ENCODE results near the gene CDHR4. TPM values are rescaled to one million over a fixed set of nuclear protein-coding genes. Genes with fewer than 3 reads are reported as not detected.
"Not testable (repeated sequence)": the region's sequence is repeated elsewhere in the genome, so short reads cannot be mapped to it uniquely, and the experiment has no call there.

Gene CDHR4
- total RNA-seq, 2 donors from 2014 or later, result 0.29 to 0.46 TPM

DNA sequence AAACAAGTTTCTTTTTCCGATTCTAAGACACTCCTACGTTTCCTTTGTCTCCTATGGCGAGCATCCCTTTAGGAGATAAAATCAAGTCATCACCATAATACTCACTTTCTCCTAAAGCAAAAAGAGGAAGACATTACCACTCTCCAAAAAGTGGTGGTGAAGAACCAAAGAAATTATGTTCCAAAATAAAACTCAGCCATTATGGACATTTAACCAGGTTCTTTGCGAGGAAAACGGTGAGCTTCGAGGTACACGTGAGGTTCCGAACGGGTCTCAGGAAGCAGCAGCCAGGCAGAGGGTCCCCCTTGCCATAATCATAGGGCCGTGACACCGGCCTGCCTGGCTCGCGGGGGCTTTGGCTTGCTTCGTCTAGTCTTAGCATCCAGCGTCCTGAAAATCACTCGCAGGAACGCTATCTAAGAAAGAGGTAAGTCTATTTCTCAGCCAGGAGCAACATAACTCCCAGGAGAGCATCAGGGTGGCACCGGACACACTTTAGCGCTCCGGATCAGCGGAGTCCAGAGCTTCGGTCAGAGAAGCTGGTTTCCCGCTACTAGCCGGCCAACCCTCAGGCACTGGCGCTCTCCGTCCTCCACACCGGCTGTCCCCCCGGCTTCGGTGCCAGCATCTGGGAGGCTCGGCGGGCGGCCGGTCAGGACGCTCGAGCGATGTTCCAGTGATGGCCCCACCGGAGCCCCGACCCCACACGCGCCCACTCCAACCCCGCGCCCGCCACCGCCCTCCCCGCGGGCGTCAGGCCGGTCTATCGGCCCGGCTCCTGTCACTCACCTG lies 13.9 kb downstream of the CDHR4 start:
- DNase-seq (ENCODE audit: low spot score), result no peak
- intact Hi-C loops (cut with DNase I), result no loop called here

DNA sequence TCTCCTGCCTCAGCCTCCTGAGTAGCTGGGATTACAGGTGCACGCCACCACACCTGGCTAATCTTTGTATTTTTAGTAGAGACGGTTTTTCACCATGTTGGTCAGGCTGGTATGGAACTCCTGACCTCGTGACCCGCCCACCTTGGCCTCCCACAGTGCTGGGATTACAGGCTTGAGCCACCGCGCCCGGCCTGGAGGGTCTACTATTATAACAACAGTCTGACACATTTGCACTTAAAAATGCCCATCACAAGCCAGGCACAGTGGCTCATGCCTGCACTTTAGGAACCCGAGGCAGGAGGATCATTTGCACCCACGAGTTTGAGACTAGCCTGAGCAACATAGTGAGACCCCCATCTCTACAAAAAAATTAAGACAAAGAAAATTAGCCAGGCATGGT lies 17.4 kb downstream of the CDHR4 start:
- peak; percentile 57 for DNase-seq (ENCODE audit: low spot score)
- intact Hi-C loops (cut with DNase I), result not testable (repeated sequence)

DNA sequence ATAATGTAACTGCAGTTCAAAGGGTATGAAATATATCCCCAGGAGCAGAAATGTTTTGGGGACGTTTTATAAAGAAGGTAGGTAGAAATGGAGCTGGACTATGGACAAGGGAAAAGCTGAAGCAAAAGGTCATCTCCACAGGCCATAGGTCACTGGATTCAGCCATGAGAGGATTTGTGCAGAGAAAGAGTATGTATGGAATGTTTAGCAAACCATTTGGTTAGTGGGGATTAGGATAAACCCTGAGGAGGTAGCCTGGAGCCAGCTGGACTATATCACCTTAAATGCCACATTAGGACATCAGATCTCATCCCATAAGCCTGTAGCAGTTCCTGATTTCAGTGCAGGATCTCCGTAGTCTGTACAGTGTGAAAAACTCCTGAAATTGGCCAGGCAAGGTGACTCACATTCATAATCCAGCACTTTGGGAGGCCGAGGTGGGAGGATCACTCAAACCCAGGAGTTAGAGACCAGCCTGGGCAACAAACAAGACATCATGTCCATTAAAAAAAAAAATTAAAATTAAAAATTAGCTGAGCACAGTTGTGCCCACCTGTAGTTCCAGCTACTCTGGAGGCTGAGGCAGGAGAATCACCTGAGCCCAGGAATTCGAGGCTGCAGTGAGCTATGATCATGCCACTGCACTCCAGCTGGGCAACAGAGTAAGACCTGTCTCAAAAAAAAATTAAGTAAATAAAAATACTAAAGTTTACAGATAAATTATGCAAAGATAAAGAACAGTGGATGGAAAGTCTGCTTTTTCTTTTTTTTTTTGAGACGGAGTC lies 18.1 kb downstream of the CDHR4 start:
- intact Hi-C loops (cut with DNase I), result no loop called here

DNA sequence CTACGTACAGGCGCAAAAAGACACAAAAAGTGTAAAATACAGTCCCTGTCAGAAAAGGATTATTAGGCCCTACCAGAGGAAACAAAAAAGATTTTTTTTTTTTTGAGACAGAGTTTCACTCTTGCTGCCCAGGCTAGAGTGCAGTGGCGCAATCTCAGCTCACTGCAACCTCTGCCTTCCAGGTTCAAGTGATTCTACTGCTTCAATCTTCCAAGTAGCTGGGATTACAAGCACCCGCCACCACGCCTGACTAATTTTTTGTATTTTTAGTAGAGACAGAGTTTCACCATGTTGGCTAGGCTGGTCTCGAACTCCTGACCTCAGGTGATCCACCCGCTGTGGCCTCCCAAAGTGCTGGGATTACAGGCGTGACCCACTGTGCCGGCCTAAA lies 18.7 kb downstream of the CDHR4 start:
- peak; percentile 13 for DNase-seq (ENCODE audit: low spot score)
- intact Hi-C loops (cut with DNase I), result not testable (repeated sequence)

More for the DNA sequence above, 18.1 kb downstream of the CDHR4 start:
- DNase-seq (ENCODE audit: low spot score), result peak; percentile 20

DNA sequence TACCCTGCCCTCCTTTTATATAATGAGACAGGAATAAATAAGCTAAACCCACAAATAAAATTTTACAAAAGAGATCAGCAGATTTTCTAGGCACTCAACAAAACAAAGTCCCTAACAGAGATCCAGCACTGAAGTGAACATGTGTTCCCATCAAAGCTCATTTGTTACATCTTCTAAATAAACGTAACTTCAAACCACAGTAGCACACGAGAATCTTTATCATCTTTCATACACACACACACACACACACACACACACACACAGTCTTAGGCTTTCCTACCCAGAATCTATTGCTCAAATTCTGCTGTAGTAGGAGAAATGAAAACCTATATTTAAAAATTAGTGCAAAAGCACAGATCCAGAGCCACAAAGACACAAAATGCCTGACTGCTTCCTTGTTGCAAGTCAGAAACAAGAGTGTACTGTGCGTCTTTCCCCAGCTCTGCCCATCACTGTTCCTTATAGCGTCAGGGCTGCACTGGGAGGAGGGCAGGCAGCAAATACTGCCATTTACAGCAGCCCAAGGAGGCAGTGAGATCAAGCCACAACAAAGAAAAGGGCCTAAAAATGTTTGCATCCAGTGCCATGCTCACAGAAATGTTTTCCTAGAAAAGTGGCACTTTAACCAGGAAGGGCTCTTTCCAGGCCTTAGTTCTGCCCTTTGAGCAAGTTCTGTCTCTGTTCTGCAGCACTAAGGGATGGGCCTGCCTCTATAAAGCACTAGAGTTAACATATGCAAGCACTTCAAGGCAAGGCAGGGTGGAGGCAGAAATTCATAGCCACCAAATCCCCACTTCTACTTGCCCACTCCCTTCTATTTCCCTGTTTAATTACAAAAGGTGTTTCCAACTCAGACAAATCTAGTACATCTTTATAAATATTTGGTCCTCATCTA lies 19.3 kb downstream of the CDHR4 start:
- intact Hi-C loops (cut with DNase I), result no loop called here
- DNase-seq (ENCODE audit: low spot score), result peak; percentile 3

DNA sequence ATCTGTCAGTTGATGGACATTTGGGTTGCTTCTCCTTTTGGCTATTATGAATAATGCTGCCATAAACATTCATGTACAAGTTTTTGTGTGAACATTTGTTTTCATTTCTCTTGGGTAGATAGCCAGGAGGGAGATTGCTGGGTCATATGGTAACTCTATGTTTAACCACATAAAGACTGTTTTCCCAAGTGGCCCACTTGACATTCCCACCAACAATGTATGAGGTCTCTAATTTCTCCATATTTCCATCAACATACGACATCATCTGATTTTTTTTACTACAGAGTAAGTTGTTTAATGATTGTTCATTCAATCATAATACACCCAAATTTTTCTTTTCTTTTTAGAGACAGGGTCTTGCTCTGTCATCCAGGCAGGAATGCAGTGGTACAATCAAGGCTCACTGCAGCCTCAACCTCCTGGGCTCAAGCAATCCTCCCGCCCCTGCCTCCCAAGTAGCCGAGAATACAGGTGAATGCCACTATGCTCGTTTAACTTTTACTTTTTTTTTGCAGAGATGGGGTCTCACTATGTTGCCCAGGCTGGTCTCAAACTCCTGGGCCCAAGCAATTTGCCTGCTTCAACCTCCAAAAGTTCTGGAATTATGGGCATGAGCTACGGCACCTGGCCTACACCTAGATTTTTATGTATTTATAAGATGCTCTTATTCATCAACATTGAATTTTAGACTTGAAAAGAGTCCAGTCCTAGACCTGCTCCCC lies 20.2 kb downstream of the CDHR4 start:
- peak; percentile 8 for DNase-seq (ENCODE audit: low spot score)
- intact Hi-C loops (cut with DNase I), result no loop called here

DNA sequence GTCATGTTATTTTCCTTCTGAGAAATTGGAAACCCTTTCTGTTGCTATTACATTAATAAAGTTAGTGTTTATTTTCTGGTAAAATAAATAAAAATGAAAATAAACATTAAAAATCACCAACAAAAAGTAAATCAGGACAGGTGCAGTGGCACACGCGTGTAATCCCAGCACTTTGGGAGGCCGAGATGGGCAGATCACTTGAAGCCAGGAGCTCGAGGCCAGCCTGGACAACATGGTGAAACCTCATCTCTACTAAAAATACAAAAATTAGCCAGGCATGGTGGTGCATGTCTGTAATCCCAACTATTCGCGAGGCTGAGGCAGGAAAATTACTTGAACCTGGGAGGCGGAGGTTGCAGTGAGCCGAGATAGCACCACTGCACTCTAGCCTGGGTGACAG lies 23.6 kb downstream of the CDHR4 start:
- DNase-seq (ENCODE audit: low spot score); intact Hi-C loops (cut with DNase I): not testable (repeated sequence)

DNA sequence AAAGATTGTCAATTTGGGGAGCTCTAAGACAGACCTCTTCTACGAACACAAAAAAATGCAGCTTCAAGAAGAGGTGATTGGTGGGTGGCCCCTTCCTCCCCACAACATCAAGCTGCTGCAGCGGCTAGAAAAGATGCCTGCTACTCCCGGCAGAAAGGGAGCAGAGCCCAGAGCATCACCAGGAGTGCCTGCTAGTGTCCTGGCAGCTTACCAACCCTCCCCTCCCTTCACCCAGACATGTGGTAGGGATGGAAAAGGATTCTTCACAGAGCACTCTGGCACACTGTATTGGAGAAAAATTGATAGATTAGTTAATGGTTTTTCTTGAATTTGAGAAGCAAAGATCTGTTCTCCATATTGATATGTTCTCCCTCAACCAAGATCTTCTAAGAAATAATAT lies 24.1 kb downstream of the CDHR4 start:
- intact Hi-C loops (cut with DNase I), result no loop called here
- DNase-seq (ENCODE audit: low spot score), result no peak

DNA sequence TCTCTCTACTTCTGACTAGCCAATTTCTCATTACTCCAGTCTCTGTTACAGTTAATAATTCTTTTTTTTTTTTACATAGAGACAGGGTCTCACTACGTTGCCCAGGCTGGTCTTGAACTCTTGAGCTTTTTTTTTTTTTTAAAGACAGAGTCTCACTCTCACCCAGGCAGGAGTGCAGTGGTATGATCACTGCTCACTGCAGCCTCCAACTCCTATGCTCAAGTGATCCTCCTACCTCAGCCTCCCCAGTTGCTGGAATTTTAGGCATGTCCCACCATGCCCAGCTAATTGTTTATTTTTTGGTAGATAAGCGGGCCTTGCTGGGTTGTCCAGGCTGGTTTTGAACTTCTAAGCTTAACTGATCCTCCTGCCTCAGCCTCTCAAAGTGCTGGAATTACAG lies 27.0 kb downstream of the CDHR4 start:
- intact Hi-C loops (cut with DNase I), result no loop called here
- DNase-seq (ENCODE audit: low spot score), result no peak

DNA sequence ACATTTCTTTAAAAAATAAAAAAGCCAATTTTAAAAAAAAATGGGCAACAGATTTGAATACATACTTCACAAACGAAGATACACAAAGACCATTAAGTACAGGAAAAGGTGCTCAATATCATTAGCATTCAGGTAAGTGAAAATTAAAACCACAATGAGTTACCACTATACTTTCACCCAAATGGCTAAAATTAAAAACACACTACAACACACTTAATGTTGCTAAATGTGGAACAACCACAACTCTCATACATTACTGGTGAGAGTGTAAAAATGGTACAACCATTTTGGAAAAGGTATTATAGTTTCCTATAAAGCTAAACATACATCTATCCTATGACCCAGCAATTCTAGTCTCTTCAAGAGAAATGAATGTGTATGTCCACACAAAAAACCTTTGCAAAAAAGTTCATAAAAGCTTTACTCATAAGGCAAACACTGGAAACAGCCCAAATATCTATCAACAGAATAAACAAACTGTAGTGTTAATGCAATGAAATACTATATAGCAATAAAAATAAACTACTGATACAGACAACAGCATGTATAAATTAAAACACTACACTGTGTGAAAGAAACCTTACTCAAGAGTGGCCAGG lies 28.2 kb downstream of the CDHR4 start:
- no peak for DNase-seq (ENCODE audit: low spot score)
- intact Hi-C loops (cut with DNase I), result no loop called here

DNA sequence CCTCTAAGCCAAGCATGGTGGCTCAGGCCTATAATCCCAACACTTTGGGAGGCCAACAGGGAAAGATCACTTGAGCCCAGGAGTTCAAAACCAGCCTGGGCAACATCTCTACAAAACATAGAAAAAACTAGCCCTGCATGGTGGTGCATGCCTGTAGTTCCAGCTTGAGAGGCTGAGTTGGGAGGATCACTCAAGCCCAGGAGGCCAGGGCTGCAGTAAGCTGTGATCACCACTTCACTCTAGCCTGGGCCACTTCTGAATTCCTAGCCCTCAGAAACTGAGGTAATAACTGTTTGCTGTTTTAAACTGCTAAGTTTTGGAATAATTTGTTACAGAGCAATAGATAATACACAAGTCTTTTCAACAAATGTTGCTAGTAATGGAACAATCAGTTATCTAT lies 29.7 kb downstream of the CDHR4 start:
- intact Hi-C loops (cut with DNase I), result no loop called here
- no peak for DNase-seq (ENCODE audit: low spot score)

DNA sequence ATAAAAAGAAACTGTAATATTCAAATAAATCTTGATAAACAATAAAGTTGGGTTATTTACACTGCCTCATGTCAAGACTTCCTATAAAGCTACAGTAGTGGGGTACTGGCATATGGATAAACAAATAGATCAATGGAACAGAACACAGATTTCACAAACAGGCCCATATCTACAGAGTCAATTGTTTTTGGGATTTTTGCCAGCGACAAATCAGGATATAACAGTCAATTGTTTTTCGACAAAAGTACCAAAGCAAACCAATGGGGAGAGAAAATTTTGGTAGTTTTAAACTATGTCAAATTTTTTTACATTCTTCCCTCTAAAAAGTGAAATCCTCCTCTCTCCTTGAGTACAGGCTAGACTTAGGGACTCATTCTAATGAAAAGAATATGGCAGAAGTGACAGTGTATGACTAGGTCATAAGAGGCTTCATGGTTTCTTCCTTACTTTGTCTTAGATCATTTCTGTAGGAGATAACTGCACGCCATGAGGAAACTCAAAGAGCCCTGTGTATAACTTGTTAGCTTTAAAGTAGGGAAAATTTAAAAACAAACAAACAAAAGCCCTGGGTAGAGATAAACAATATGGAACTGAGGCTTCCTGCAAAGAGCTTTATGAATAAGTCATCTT lies 30.3 kb downstream of the CDHR4 start:
- intact Hi-C loops (cut with DNase I), result no loop called here

DNA sequence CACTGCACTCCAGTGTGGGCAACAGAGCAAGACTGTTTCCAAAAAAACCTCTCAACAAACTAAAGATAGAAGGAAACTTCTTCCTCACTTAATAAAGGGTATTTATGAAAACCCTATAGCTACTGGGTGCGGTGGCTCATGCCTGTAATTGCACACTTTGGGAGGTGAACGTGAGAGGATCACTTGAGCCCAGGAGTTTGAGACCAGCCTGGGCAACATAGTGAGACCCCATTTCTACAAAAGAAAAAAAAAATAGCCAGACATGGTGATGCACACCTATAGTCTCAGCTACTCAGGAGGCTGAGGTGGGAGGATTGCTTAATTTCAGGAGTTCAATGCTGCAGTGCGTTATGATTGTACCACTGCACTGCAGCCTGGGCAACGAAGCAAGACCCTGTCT lies 35.7 kb downstream of the CDHR4 start:
- DNase-seq (ENCODE audit: low spot score), result no peak
- intact Hi-C loops (cut with DNase I), result no loop called here

More for the DNA sequence above, 30.3 kb downstream of the CDHR4 start:
- no peak for DNase-seq (ENCODE audit: low spot score)

DNA sequence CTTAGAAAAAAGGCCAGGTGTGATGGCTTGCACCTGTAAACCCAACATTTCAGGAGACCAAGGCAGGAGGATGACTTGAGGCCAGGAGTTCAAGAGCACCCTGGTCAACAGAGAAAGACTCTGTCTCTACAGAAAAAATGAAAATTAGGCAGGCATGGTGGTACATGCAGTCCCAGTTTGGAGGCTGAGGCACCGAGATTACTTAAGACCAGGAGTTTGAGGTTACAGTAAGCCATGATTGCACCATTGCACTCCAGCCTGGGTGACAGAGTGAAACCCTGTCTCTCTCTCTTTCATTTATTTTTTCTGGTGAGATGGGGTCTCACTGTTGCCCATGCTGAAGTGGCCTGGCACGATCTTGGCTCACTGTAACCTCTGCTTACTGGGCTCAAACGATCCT lies 38.0 kb downstream of the CDHR4 start:
- intact Hi-C loops (cut with DNase I), result no loop called here
- no peak for DNase-seq (ENCODE audit: low spot score)

DNA sequence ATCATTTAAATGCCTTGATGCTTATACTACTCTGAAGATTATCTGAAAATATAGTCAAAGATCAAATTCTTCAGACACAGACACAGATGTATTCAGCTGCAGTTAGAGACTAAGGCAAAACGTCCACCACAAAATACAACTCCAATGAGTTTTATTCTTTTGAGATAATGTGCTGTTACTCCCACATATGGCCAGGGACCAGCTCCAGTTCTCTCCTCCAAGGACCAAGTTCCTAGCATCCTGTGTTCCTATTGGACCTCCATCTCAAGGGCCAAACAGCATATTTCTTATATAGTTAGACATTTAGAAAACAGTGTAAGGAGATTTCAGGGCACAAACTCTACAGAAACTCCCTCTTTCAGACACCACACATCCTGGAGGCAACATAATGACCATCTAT lies 40.4 kb downstream of the CDHR4 start:
- no peak for DNase-seq (ENCODE audit: low spot score)
- intact Hi-C loops (cut with DNase I), result no loop called here

DNA sequence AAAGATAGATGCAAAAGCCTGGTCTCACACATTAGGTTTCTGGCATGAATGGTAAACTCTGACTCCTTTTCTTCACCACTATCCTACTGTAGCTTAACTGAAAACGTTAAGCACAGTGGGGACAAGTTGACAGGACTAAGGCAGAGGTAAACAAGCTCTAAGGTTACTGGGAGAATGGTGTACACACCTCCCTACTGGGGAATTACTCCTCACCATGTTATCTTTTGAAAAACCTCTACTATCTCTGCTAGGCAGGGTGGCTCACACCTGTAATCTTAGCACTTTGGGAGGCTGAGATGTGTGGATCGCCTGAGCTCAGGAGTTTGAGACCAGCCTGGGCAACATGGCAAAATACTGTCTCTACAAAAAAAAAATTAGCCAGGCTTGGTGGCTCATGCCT lies 42.5 kb downstream of the CDHR4 start:
- intact Hi-C loops (cut with DNase I), result no loop called here
- DNase-seq (ENCODE audit: low spot score), result no peak

DNA sequence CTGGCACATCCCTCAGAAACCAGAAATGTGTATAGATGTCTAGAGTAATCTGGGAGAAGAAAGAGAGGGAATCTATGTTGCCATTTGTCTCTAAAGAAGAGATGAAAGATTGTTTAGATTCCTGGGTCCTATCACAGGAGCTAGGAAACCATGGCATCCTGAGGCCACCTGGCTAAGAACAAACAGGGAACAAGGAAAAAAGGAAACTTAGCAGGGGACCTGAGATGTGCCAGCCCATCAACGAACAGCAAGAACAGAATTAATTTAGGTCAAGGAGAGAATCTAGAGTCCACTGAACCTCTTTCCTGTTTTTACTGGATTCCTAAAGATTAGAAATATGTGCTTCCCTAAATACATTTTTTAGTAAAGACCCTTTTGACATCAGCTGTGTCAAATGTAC lies 43.6 kb downstream of the CDHR4 start:
- intact Hi-C loops (cut with DNase I), result no loop called here
- DNase-seq (ENCODE audit: low spot score), result no peak

DNA sequence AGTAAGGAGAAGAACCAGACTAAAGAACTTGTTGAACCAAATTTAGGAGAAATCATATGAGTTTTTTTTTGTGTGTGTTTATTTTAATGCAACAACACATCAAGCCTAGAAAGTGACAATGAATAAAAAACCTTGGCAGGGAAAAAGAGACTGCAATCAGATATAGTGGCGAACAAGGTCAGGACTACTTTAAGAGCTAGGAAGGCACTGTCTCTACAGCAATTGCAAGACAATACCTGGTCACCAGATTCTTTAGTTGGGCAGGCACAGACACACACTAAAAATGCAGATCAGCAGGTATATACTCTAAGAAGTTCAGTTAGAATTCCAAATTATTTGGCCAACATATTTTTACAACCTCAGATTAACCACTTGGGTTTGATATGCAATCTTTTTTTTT lies 45.1 kb downstream of the CDHR4 start:
- intact Hi-C loops (cut with DNase I), result no loop called here
- DNase-seq (ENCODE audit: low spot score), result no peak
